Mesendoderm (in vitro differentiated cells): ENCODE data around the gene LYL1.

Source experiments
- DNase-seq: peaks from one replicate; pipeline ENCODE4 v3.0.0; 2013
- H2AK5ac ChIP-seq: 2 replicates; pipeline ENCODE4 v1.6.1; 2013; ENCODE audit warnings: low read length, inconsistent platforms
- H2BK120ac ChIP-seq: 2 replicates; pipeline ENCODE4 v1.6.1; 2013; ENCODE audit warnings: low read depth, mild to moderate bottlenecking, low read length, moderate library complexity, mixed read lengths
- H2BK15ac ChIP-seq: replicated peaks from 2 replicates; pipeline ENCODE4 v1.6.1; 2013; ENCODE audit warnings: low read depth, mild to moderate bottlenecking, moderate library complexity
- H2BK5ac ChIP-seq: 2 replicates; pipeline ENCODE4 v1.6.1; 2013; ENCODE audit warnings: low read length, inconsistent platforms
- H3K18ac ChIP-seq: 2 replicates; pipeline ENCODE4 v1.6.1; 2013; ENCODE audit warnings: mild to moderate bottlenecking, low read length, mixed read lengths
- H3K23ac ChIP-seq: one replicate; pipeline ENCODE4 v1.6.1; 2013; ENCODE audit warnings: low read length
- H3K27ac ChIP-seq: 2 replicates; pipeline ENCODE4 v1.5.1; 2013; ENCODE audit warnings: low read depth, mild to moderate bottlenecking, inconsistent platforms, low read length, moderate library complexity
- H3K27me3 ChIP-seq: 2 replicates; pipeline ENCODE4 v1.6.1; 2013; ENCODE audit warnings: low read length, control low read depth, mild to moderate bottlenecking, inconsistent platforms; ENCODE audit not compliant: insufficient read depth, poor library complexity
- H3K36me3 ChIP-seq: 2 replicates; pipeline ENCODE4 v1.6.1; 2013; ENCODE audit warnings: low read length, inconsistent platforms; ENCODE audit not compliant: control insufficient read depth, insufficient read depth
- H3K4ac ChIP-seq: one replicate; pipeline ENCODE4 v1.6.1; 2013; ENCODE audit warnings: low read depth, mild to moderate bottlenecking, low read length, moderate library complexity
- H3K4me1 ChIP-seq: 2 replicates; pipeline ENCODE4 v1.6.1; 2013; ENCODE audit warnings: low read depth, low read length, inconsistent platforms; ENCODE audit not compliant: control insufficient read depth
- H3K4me2 ChIP-seq: 2 replicates; pipeline ENCODE4 v1.6.1; 2013; ENCODE audit warnings: low read length
- H3K4me3 ChIP-seq: 2 replicates; pipeline ENCODE4 v1.5.1; 2013; ENCODE audit warnings: mild to moderate bottlenecking, low read length
- H3K56ac ChIP-seq: one replicate; pipeline ENCODE4 v1.6.1; 2013; ENCODE audit warnings: low read length
- H3K79me1 ChIP-seq: 2 replicates; pipeline ENCODE4 v1.6.1; 2013; ENCODE audit warnings: low read length, inconsistent platforms
- H3K79me2 ChIP-seq: 2 replicates; pipeline ENCODE4 v1.6.1; 2013; ENCODE audit warnings: mild to moderate bottlenecking, low read length; ENCODE audit not compliant: control insufficient read depth, insufficient read depth
- H3K9ac ChIP-seq: 2 replicates; pipeline ENCODE4 v1.6.1; 2013; ENCODE audit warnings: low read length, inconsistent platforms
- H4K5ac ChIP-seq: one replicate; pipeline ENCODE4 v1.6.1; 2013; ENCODE audit warnings: low read length
- H4K8ac ChIP-seq: one replicate; pipeline ENCODE4 v1.6.1; 2013; ENCODE audit warnings: low read depth, mild to moderate bottlenecking, control low read depth, low read length, moderate library complexity
- WGBS: extraction: QIAGEN DNeasy Blood & Tissue Kit; methylation state at CpG from one replicate; pipeline ENCODE4 v1.1.7; 2013; ENCODE audit warnings: low lambda C conversion rate, missing lambda C conversion rate; ENCODE audit not compliant: insufficient coverage; ENCODE audit errors: extremely low coverage; 5-methylcytosine and 5-hydroxymethylcytosine counted together

LYL1 gene

DNA sequence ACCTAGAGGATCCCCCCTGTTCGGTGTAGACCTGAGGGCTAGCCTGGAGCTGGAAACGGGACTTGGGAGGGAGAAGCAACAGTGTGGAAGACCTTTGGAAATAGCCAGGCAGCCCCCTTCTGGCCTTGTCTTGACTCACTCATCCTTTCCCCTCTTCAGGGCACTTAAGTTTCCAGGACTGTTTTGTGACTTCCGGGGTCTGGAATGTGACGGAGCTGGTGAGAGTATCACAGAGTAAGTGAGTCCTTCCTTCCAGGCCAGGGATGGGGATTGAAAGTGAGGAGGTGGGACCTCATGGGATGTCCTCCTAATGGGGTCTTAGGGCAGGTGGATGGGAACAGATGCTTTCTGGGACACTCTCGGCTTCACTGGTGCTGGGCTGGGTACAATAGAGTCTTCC lies 29.4 kb downstream of the LYL1 start:
- Histone ChIP-seq H4K5ac (no peak overlapping the region), H3K4me2 (no peak overlapping the region)
- DNase-seq: peak; percentile 54

GRCh38 chr19:13072188-13072908 lies 30.3 kb downstream of the LYL1 start:
- Histone ChIP-seq H2BK15ac (no peak overlapping the region), H2BK5ac (no peak overlapping the region), H3K9ac (no peak overlapping the region), H3K4me3 (no peak overlapping the region), H3K18ac (no peak overlapping the region), H3K23ac (no peak overlapping the region), H2AK5ac (no peak overlapping the region), H3K27me3 (no peaks in the 10 kb centered on the region), H4K8ac (no peak overlapping the region), H4K5ac (no peak overlapping the region), H3K4ac (no peak overlapping the region), H3K36me3 (no peaks in the 10 kb centered on the region), H3K79me2 (no peaks in the 10 kb centered on the region), H3K56ac (no peak overlapping the region), H2BK120ac (no peak overlapping the region), H3K27ac (no peak overlapping the region), H3K79me1 (no peaks in the 10 kb centered on the region), H3K4me2 (no peak overlapping the region), H3K4me1 (peaks cover 1% of the 10 kb centered on the region)
- no peak for DNase-seq
- no CpG with 5 or more reads among the region's 9 CpGs for WGBS

More for the DNA sequence above, 29.4 kb downstream of the LYL1 start:
- Histone ChIP-seq H2BK120ac (no peak overlapping the region), H3K56ac (no peak overlapping the region), H3K79me2 (no peaks in the 10 kb centered on the region), H2BK15ac (no peak overlapping the region), H3K36me3 (no peaks in the 10 kb centered on the region), H3K4ac (no peak overlapping the region), H3K23ac (no peak overlapping the region), H3K4me1 (peaks cover 6% of the 10 kb centered on the region), H3K79me1 (no peaks in the 10 kb centered on the region), H3K27ac (no peak overlapping the region), H2BK5ac (no peak overlapping the region), H4K8ac (no peak overlapping the region), H3K18ac (no peak overlapping the region), H3K27me3 (no peaks in the 10 kb centered on the region), H3K4me3 (no peak overlapping the region), H2AK5ac (no peak overlapping the region), H3K9ac (no peak overlapping the region)
- no CpG with 5 or more reads among the region's 5 CpGs for WGBS

DNA sequence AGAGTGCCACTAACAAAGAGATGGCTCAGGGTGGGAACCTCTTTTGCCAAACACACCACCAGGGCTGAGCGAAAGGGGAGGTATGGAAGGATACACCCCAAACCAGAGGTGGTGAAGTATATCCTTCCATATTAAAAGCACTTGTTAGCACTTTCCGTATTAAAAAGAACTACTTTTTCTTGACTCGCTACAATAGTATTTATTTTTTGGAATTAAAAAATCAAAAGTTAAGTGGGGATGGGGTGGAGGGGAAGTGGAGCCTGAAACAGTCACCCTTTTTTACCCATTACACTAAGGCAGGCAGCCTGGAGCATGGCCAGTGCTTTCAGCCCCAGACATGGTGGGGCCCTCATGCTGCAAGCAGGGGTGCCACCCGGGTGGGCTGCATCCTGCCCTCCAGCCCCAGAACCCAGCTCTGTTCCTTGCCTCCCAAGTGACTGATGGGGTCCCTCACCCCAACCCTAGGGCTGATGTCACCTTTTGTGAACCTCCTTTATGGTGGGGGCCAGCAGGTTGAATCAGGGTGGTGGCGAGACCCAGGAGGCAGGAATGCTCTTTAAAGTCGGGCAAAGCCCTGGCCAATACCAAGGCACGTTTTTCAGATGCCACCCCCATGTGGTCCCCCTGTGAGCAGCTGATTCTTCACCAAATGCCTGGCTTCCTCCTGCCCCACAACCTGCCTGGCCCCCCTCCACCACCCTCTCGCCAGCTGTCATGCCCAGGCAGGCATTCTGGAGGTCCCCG lies 31.0 kb downstream of the LYL1 start:
- no peaks in the 10 kb centered on the region for H3K27me3 ChIP-seq
- H2BK5ac ChIP-seq: no peak overlapping the region
- no peak overlapping the region for H3K4ac ChIP-seq

GRCh38 chr19:13070425-13071140 lies 32.1 kb downstream of the LYL1 start:
- H2BK15ac ChIP-seq: no peak overlapping the region
- no peak overlapping the region for H3K4me3 ChIP-seq
- no CpG with 5 or more reads among the region's 32 CpGs for WGBS
- no peak overlapping the region for H4K8ac ChIP-seq
- peaks cover 1% of the 10 kb centered on the region for H3K4me1 ChIP-seq
- no peaks in the 10 kb centered on the region for H3K79me2 ChIP-seq
- H3K4ac ChIP-seq: no peak overlapping the region
- no peak overlapping the region for H3K4me2 ChIP-seq
- H3K79me1 ChIP-seq: no peaks in the 10 kb centered on the region
- H2AK5ac ChIP-seq: no peak overlapping the region
- no peak overlapping the region for H2BK5ac ChIP-seq
- no peak overlapping the region for H3K27ac ChIP-seq
- no peak overlapping the region for H3K18ac ChIP-seq
- no peak overlapping the region for H3K23ac ChIP-seq
- DNase-seq: no peak
- H4K5ac ChIP-seq: no peak overlapping the region
- H3K56ac ChIP-seq: no peak overlapping the region
- no peaks in the 10 kb centered on the region for H3K36me3 ChIP-seq
- H3K9ac ChIP-seq: no peak overlapping the region
- no peak overlapping the region for H2BK120ac ChIP-seq
- no peaks in the 10 kb centered on the region for H3K27me3 ChIP-seq

More for the DNA sequence above, 31.0 kb downstream of the LYL1 start:
- Histone ChIP-seq H3K4me3 (no peak overlapping the region), H3K79me1 (no peaks in the 10 kb centered on the region), H3K36me3 (no peaks in the 10 kb centered on the region), H3K23ac (no peak overlapping the region), H3K4me2 (no peak overlapping the region), H2BK120ac (no peak overlapping the region), H3K9ac (no peak overlapping the region), H3K18ac (no peak overlapping the region), H2AK5ac (no peak overlapping the region), H3K79me2 (no peaks in the 10 kb centered on the region), H4K5ac (no peak overlapping the region), H3K4me1 (peaks cover 1% of the 10 kb centered on the region), H3K56ac (no peak overlapping the region), H4K8ac (no peak overlapping the region), H2BK15ac (no peak overlapping the region), H3K27ac (no peak overlapping the region)
- DNase-seq: no peak
- no CpG with 5 or more reads among the region's 9 CpGs for WGBS

- Histone ChIP-seq H2BK5ac (no peak overlapping the region), H3K4me3 (no peak overlapping the region), H3K27me3 (no peaks in the 10 kb centered on the region), H3K79me2 (no peaks in the 10 kb centered on the region), H3K4me2 (no peak overlapping the region), H3K79me1 (no peaks in the 10 kb centered on the region), H2BK120ac (no peak overlapping the region), H2BK15ac (no peak overlapping the region), H3K18ac (no peak overlapping the region), H3K9ac (no peak overlapping the region), H3K23ac (no peak overlapping the region), H2AK5ac (no peak overlapping the region), H3K4ac (no peak overlapping the region), H3K4me1 (peaks cover 1% of the 10 kb centered on the region), H3K56ac (no peak overlapping the region), H3K36me3 (no peaks in the 10 kb centered on the region), H4K8ac (no peak overlapping the region), H3K27ac (no peak overlapping the region), H4K5ac (no peak overlapping the region)
- no CpG with 5 or more reads among the region's 20 CpGs for WGBS
- DNase-seq: peak; percentile 67
Measured at GRCh38 chr19:13069415-13070359, 33.0 kb downstream of the LYL1 start.
